Liver (tissue), 9 donors: ENCODE results near the gene C2CD2. TPM values are rescaled to one million over a fixed set of nuclear protein-coding genes. Genes with fewer than 3 reads are reported as not detected.

Source experiments
- DNase-seq: peaks from one replicate; pipeline ENCODE4 v3.0.0-alpha.2; 2017; ENCODE audit warnings: low spot score
- H3K27ac ChIP-seq, 2 donors: one replicate each; pipeline ENCODE4 v1.7.0; 2013; ENCODE audit warnings: inconsistent platforms in 2 of 2, low read length in 2 of 2, control low read depth in 1 of 2, low read depth in 1 of 2, mild to moderate bottlenecking in 1 of 2
- H3K27me3 ChIP-seq, 4 donors: one replicate each; pipeline versions ENCODE4 v1.6.1 to v1.7.0; 2013; ENCODE audit warnings: low read length in 3 of 4, inconsistent platforms in 1 of 4, mild to moderate bottlenecking in 1 of 4, moderate library complexity in 1 of 4; ENCODE audit not compliant: control insufficient read depth in 4 of 4, insufficient read depth in 4 of 4
- H3K36me3 ChIP-seq, 4 donors: one replicate each; pipeline versions ENCODE4 v1.6.1 to v1.7.0; 2013; ENCODE audit warnings: low read length in 3 of 4, mild to moderate bottlenecking in 3 of 4, low read depth in 1 of 4, moderate library complexity in 1 of 4; ENCODE audit not compliant: control insufficient read depth in 4 of 4, insufficient read depth in 3 of 4
- H3K4me1 ChIP-seq, 4 donors: one replicate each; pipeline versions ENCODE4 v1.6.1 to v1.7.0; 2013; ENCODE audit warnings: low read length in 3 of 4, mild to moderate bottlenecking in 3 of 4, moderate library complexity in 1 of 4; ENCODE audit not compliant: control insufficient read depth in 4 of 4, insufficient read depth in 4 of 4
- H3K4me3 ChIP-seq, 3 donors: one replicate each; pipeline versions ENCODE4 v1.6.1 to v1.7.0; 2013; ENCODE audit warnings: low read length in 3 of 3, control low read depth in 1 of 3, low read depth in 1 of 3, mild to moderate bottlenecking in 1 of 3
- H3K9ac ChIP-seq, 2 donors: one replicate each; pipeline ENCODE4 v1.7.0; 2013; ENCODE audit warnings: low read length in 2 of 2, mild to moderate bottlenecking in 2 of 2, moderate library complexity in 2 of 2, control low read depth in 1 of 2, low read depth in 1 of 2
- H3K9me3 ChIP-seq, 4 donors: one replicate each; pipeline versions ENCODE4 v1.6.1 to v1.7.0; 2013; ENCODE audit warnings: low read length in 3 of 4; ENCODE audit not compliant: control insufficient read depth in 4 of 4
- EGR1 ChIP-seq, 2 donors: IDR thresholded peaks; 2 replicates each; pipeline ENCODE4 v1.6.1; 2016 to 2018; ENCODE audit warnings: antibody characterized with exemption in 2 of 2, low read depth in 2 of 2
- FOXA2 ChIP-seq: IDR thresholded peaks from 2 replicates; pipeline ENCODE4 v1.6.1; 2016; ENCODE audit warnings: antibody characterized with exemption
- GABPA ChIP-seq, 2 donors: IDR thresholded peaks in 1 of 2; conservative IDR thresholded peaks in 1 of 2; 2 replicates each; pipeline ENCODE4 v1.6.1; 2016; ENCODE audit warnings: antibody characterized with exemption in 2 of 2, mild to moderate bottlenecking in 1 of 2, moderate library complexity in 1 of 2
- HNF4A ChIP-seq, 2 donors: conservative IDR thresholded peaks; 2 replicates each; pipeline ENCODE4 v1.6.1; 2016; ENCODE audit warnings: antibody characterized with exemption in 2 of 2, mild to moderate bottlenecking in 2 of 2
- NR2F2 ChIP-seq: IDR thresholded peaks from 2 replicates; pipeline ENCODE4 v1.6.1; 2016; ENCODE audit warnings: antibody characterized with exemption
- RAD21 ChIP-seq, 2 donors: IDR thresholded peaks; 2 replicates each; pipeline ENCODE4 v1.6.1; 2016; ENCODE audit warnings: antibody characterized with exemption in 2 of 2, mild to moderate bottlenecking in 2 of 2
- RXRA ChIP-seq, 2 donors: IDR thresholded peaks; 2 replicates each; pipeline ENCODE4 v1.6.1; 2017 to 2018; ENCODE audit warnings: antibody characterized with exemption in 2 of 2, mild to moderate bottlenecking in 1 of 2
- SP1 ChIP-seq: IDR thresholded peaks from 2 replicates; pipeline ENCODE4 v1.6.1; 2018; ENCODE audit warnings: antibody characterized with exemption, mild to moderate bottlenecking
- TAF1 ChIP-seq: conservative IDR thresholded peaks from 2 replicates; pipeline ENCODE4 v1.6.1; 2016; ENCODE audit warnings: antibody characterized with exemption, mild to moderate bottlenecking
- ZBTB33 ChIP-seq: IDR thresholded peaks from 2 replicates; pipeline ENCODE4 v1.6.1; 2016; ENCODE audit warnings: antibody characterized with exemption
- WGBS: extraction: QIAGEN DNeasy Blood & Tissue Kit; methylation state at CpG from one replicate; pipeline ENCODE4 v1.1.7; 2013; 5-methylcytosine and 5-hydroxymethylcytosine counted together
- polyA plus RNA-seq, 2 donors: library from polyadenylated mRNA; stranded (reverse) in 1 of 2; unstranded in 1 of 2; fragments of 200-250 nt in 1 of 2; fragments of >200 nt in 1 of 2; fragmentation: Nextera tagmentation in 1 of 2; extraction: Ambion mirVana in 1 of 2; gene quantifications; one replicate each; pipeline versions ENCODE4 v1.2.1 to v1.2.3, GENCODE V29; 2013 to 2015
- total RNA-seq, 2 donors: library from RNA; depleted of rRNA; stranded (reverse); fragments of >200 nt; gene quantifications; one replicate each; pipeline ENCODE4 v1.2.3, GENCODE V29; 2014
- TF ChIP-seq, protein P1 (sequence below): IDR thresholded peaks from 2 replicates; pipeline ENCODE4 v1.6.1; 2016; ENCODE audit warnings: antibody characterized with exemption, mild to moderate bottlenecking
- TF ChIP-seq, protein P2 (sequence below): fragments of 150-350 bp; IDR thresholded peaks from 2 replicates; pipeline ENCODE4 v1.5.1; 2017; ENCODE audit warnings: improper control_type of control experiment, low read depth, low read length; ENCODE audit not compliant: missing input control
- TF ChIP-seq, protein P3 (sequence below): IDR thresholded peaks from 2 replicates; pipeline ENCODE4 v1.6.1; 2016; ENCODE audit warnings: antibody characterized with exemption
- donor health status: healthy.
- donor health status: healthy.
- donor health status: healthy.
- donor health status: healthy.
- donor health status: healthy.

Gene C2CD2
- total and polyA plus RNA-seq, 4 donors = 2.9 to 17.9 (median 6.0) TPM

DNA sequence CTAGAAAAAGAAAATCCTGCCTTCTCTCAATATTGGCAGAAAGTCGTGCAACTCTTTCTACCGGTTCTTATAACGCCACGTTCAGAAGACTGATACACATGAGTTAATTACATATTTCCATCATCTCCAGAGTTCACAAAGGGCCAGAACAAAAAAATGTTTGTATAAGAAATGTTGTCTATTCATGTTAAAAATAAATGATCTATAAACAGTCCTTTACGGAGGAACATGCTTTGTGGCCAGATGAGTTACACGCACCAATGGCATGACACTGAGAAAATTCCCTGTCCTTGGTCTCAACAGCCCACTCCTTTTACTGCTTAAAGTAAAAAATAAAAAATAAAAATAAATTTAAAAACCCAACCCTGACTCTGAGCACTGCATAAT, 29.5 kb downstream of the C2CD2 start:
- Histone ChIP-seq H3K27ac (peak overlapping the region; percentile 47 to 84), H3K27me3 (no peaks in the 10 kb centered on the region), H3K36me3 (peaks cover 0 to 2% (median 0%) of the 10 kb centered on the region in 4 donors), H3K9ac (peak overlapping the region in 1 of 2 donors; percentile 46), H3K9me3 (no peaks in the 10 kb centered on the region), H3K4me1 (peaks cover 5 to 31% (median 20%) of the 10 kb centered on the region in 4 donors), H3K4me3 (no peak overlapping the region)
- no peak for DNase-seq
- TF ChIP-seq RAD21 (IDR thresholded peaks at IDR 0.05) (peak in 1 of 2 donors; percentile 2), RXRA (IDR thresholded peaks at IDR 0.05) (peak in 1 of 2 donors; percentile 9), EGR1 (IDR thresholded peaks at IDR 0.05; ENCODE audit: low read depth in 2 of 2) (no peak), GABPA (IDR thresholded peaks at IDR 0.05 in 1 of 2, conservative IDR thresholded peaks at IDR 0.05 in 1 of 2) (no peak)
- WGBS = 35% methylated on average over 6 of the region's 6 CpGs

- TF ChIP-seq NR2F2 (peak; percentile 19), GABPA (IDR thresholded peaks at IDR 0.05 in 1 of 2, conservative IDR thresholded peaks at IDR 0.05 in 1 of 2) (no peak), SP1 (peak; percentile 36), HNF4A (conservative IDR thresholded peaks at IDR 0.05) (peak; percentile 7 to 50), RXRA (IDR thresholded peaks at IDR 0.05) (peak in 1 of 2 donors; percentile 56), EGR1 (IDR thresholded peaks at IDR 0.05; ENCODE audit: low read depth in 2 of 2) (peak in 1 of 2 donors; percentile 13), TAF1 (no peak), RAD21 (IDR thresholded peaks at IDR 0.05) (peak in 1 of 2 donors; percentile 10)
- TF ChIP-seq, protein P1, sequence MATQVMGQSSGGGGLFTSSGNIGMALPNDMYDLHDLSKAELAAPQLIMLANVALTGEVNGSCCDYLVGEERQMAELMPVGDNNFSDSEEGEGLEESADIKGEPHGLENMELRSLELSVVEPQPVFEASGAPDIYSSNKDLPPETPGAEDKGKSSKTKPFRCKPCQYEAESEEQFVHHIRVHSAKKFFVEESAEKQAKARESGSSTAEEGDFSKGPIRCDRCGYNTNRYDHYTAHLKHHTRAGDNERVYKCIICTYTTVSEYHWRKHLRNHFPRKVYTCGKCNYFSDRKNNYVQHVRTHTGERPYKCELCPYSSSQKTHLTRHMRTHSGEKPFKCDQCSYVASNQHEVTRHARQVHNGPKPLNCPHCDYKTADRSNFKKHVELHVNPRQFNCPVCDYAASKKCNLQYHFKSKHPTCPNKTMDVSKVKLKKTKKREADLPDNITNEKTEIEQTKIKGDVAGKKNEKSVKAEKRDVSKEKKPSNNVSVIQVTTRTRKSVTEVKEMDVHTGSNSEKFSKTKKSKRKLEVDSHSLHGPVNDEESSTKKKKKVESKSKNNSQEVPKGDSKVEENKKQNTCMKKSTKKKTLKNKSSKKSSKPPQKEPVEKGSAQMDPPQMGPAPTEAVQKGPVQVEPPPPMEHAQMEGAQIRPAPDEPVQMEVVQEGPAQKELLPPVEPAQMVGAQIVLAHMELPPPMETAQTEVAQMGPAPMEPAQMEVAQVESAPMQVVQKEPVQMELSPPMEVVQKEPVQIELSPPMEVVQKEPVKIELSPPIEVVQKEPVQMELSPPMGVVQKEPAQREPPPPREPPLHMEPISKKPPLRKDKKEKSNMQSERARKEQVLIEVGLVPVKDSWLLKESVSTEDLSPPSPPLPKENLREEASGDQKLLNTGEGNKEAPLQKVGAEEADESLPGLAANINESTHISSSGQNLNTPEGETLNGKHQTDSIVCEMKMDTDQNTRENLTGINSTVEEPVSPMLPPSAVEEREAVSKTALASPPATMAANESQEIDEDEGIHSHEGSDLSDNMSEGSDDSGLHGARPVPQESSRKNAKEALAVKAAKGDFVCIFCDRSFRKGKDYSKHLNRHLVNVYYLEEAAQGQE = no peak
- Histone ChIP-seq H3K27me3 (no peaks in the 10 kb centered on the region), H3K27ac (peak overlapping the region; percentile 47 to 84), H3K36me3 (peaks cover 0 to 4% (median under 1%) of the 10 kb centered on the region in 4 donors), H3K4me1 (peaks cover 5 to 31% (median 20%) of the 10 kb centered on the region in 4 donors), H3K9me3 (no peaks in the 10 kb centered on the region), H3K9ac (peak overlapping the region in 1 of 2 donors; percentile 65), H3K4me3 (no peak overlapping the region)
- 33% methylated on average over 7 of the region's 7 CpGs for WGBS
- no peak for DNase-seq
Observed at GRCh38 chr21:41923631-41924367, 30.0 kb downstream of the C2CD2 start.

GRCh38 chr21:41923186-41923585, 30.6 kb downstream of the C2CD2 start:
- H3K27ac ChIP-seq = peak overlapping the region; percentile 47 to 84
- no peak overlapping the region for H3K4me3 ChIP-seq
- peaks cover 3 to 29% (median 20%) of the 10 kb centered on the region in 4 donors for H3K4me1 ChIP-seq
- WGBS = 93% methylated on average over 8 of the region's 8 CpGs
- H3K9ac ChIP-seq = no peak overlapping the region
- H3K9me3 ChIP-seq = no peaks in the 10 kb centered on the region
- no peaks in the 10 kb centered on the region for H3K27me3 ChIP-seq
- H3K36me3 ChIP-seq = peaks cover 0 to 4% (median under 1%) of the 10 kb centered on the region in 4 donors
- DNase-seq = no peak
- TF ChIP-seq FOXA2 (no peak), EGR1 (IDR thresholded peaks at IDR 0.05; ENCODE audit: low read depth in 2 of 2) (no peak), GABPA (IDR thresholded peaks at IDR 0.05 in 1 of 2, conservative IDR thresholded peaks at IDR 0.05 in 1 of 2) (no peak), ZBTB33 (no peak)
- TF ChIP-seq, protein P2, sequence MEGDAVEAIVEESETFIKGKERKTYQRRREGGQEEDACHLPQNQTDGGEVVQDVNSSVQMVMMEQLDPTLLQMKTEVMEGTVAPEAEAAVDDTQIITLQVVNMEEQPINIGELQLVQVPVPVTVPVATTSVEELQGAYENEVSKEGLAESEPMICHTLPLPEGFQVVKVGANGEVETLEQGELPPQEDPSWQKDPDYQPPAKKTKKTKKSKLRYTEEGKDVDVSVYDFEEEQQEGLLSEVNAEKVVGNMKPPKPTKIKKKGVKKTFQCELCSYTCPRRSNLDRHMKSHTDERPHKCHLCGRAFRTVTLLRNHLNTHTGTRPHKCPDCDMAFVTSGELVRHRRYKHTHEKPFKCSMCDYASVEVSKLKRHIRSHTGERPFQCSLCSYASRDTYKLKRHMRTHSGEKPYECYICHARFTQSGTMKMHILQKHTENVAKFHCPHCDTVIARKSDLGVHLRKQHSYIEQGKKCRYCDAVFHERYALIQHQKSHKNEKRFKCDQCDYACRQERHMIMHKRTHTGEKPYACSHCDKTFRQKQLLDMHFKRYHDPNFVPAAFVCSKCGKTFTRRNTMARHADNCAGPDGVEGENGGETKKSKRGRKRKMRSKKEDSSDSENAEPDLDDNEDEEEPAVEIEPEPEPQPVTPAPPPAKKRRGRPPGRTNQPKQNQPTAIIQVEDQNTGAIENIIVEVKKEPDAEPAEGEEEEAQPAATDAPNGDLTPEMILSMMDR = no peak
- TF ChIP-seq, protein P3, sequence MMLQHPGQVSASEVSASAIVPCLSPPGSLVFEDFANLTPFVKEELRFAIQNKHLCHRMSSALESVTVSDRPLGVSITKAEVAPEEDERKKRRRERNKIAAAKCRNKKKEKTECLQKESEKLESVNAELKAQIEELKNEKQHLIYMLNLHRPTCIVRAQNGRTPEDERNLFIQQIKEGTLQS = no peak
- TF ChIP-seq, protein P1 = no peak
